Fibroblast of mammary gland (primary cell): ENCODE results near the gene RFTN1.

ENCODE experiments used
- DNase-seq: peaks from one replicate; pipeline ENCODE4 v3.0.0-alpha.2; 2010; ENCODE audit warnings: low read depth
- H3K4me3 ChIP-seq: 2 replicates; pipeline ENCODE4 v1.5.1; 2011; ENCODE audit warnings: low read depth, mild to moderate bottlenecking, low read length, moderate library complexity; ENCODE audit not compliant: control insufficient read depth
- TF ChIP-seq, protein P1 (sequence below): conservative IDR thresholded peaks from 2 replicates; pipeline ENCODE4 v1.5.1; 2011; ENCODE audit warnings: low read depth, low read length, inconsistent platforms; ENCODE audit not compliant: control insufficient read depth, insufficient read depth

RFTN1 gene

DNA sequence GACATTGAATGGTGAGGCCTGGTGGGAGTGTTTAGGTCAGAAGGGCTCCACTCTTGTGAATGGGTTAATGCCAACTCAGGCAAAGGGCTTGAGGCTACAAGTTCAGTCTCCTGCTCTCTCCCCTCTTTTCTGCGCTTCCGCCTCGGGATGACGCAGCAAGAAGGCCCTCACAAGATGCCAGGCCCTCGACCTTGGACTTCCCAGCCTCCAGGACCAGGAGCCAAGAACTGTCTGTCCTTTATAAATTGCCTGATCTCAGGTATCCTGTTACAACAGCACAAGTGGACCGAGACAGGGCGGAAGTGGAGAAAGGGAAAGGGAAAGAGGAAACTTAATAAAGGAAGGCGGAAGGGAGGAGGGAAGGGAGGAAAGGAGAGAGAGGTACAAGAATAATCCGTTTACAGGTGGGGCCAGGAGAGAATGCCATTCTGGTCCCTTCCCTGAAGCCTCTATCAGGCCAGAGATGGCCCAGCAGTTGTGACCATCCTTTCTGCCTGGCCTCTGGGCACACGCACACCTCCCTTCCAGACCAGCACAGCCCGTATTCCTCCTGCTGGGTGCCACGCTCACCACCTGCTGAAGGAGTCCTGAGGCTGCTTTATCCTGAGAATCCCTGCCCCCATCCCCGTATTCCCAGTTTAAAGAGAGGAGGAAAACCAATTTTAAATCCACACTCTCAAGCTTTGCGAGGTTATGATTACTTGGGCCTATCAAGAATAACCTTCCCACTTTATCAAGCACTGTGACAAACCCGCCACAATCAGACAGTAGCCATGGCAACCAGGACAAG, 184.3 kb downstream of the RFTN1 start:
- TF ChIP-seq, protein P1, sequence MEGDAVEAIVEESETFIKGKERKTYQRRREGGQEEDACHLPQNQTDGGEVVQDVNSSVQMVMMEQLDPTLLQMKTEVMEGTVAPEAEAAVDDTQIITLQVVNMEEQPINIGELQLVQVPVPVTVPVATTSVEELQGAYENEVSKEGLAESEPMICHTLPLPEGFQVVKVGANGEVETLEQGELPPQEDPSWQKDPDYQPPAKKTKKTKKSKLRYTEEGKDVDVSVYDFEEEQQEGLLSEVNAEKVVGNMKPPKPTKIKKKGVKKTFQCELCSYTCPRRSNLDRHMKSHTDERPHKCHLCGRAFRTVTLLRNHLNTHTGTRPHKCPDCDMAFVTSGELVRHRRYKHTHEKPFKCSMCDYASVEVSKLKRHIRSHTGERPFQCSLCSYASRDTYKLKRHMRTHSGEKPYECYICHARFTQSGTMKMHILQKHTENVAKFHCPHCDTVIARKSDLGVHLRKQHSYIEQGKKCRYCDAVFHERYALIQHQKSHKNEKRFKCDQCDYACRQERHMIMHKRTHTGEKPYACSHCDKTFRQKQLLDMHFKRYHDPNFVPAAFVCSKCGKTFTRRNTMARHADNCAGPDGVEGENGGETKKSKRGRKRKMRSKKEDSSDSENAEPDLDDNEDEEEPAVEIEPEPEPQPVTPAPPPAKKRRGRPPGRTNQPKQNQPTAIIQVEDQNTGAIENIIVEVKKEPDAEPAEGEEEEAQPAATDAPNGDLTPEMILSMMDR = no peak
- H3K4me3 ChIP-seq = no peak overlapping the region
- peak; percentile 14 for DNase-seq

DNA sequence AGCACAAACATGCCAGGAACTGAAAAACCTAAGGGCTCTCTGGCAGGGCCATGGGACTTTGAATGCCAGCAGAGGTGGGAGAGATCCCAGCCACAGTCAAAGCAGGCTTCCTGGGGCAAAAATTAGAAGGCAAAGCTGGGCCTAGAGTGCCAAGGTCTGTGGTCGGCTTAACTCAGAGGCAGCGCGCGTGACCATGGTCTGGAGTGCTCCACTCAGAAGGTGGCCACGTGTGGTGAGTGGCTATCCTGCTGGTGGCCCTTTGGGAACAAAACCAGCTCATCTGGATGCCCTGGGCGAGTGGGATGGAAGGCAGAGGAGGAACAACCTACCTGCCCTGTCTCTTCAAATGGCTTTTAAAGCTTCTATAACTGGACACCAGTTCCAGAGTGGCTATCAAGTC, 185.4 kb downstream of the RFTN1 start:
- no peak overlapping the region for H3K4me3 ChIP-seq
- TF ChIP-seq, protein P1 = no peak
- DNase-seq = no peak

DNA sequence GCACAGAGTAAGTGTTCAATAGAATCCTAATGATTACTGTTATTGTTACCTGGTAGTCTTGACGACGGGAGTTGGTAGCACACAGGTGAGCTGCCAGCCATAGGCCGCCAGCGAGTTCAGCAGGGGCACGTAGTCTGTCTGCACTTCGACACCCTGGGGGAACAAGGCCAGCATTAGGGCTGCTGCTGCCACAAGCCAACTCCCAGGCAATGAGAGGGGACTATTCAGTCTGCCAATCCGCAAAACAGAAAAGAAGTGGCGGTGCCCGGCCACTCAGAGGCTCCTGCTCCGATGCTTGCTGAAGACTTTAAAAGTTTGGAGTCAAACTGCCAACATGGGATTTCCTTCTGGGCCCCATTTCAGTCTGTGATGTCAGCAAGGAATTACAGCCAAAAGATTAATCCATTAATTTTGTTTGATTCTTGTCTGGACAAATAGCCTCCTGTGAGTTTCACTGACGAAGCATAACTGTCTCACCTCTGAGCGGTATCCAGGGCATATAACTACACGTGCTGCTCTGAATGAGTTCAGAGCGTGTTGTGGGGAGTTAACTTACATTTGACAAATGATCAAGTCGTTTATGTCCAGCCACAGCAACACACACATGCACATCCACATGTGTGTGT, 186.7 kb downstream of the RFTN1 start:
- TF ChIP-seq, protein P1 = no peak
- no peak for DNase-seq
- no peak overlapping the region for H3K4me3 ChIP-seq

DNA sequence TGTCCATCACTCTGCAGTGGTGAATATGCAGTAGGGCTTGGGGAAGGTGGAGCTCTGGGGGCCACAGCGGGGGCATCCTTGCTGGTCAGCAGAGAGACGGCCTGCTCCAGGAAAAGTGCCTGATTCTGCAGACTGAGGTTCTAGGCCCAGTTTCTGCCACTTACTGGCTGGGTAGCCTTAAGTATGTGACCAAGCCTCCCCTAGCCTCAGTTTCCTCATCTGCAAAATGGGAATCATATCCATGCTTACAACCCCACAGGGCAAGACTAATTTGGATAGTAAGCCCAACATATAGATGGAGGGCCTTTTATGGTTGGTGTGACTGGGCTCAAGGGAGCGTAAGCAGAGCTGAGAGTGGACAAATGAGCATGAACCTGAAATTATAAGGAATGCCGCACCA, 187.6 kb downstream of the RFTN1 start:
- no peak overlapping the region for H3K4me3 ChIP-seq
- TF ChIP-seq, protein P1 = no peak
- DNase-seq = no peak

DNA sequence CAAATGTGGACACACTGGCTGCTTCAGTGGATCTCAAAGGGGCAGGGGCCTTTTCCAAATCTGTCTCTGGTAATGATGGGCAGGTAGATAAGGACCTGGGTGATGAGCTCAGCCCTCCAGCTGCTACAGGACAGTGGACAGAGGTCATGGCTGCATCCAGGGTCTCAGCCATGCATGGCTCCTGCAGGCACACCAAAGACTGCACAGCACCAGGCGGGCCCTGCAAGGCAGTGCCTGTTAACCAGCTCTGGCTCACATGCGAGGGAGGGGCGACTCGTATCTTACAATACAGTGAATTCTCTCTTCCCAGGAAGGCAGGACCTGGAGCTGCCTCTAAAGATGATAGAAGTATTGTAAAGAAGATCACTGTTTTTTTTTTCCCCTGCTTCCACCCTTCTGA, 189.8 kb downstream of the RFTN1 start:
- DNase-seq = no peak
- no peak overlapping the region for H3K4me3 ChIP-seq
- TF ChIP-seq, protein P1 = no peak

DNA sequence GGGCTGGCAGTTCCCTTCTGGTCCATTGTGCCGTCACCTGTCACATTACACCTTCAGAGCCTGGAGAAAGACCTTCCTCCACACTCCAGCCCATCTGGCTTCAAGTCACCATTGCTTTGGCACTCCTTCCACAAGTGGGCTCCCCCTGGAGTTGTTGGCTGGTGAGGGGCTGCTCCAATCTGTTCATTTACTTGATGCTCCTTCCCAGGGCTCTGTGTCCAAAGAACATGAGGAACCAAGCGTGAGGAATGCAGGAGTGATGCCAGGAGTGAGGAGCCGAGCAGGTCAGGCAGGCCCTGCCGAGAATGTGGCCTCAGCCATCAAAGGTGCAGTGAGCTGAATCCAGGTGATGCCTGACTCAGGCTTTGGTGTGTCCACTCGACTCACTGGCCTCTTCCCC, 191.3 kb downstream of the RFTN1 start:
- DNase-seq = no peak
- H3K4me3 ChIP-seq = no peak overlapping the region
- TF ChIP-seq, protein P1 = no peak
